Smooth muscle cell (in vitro differentiated cells): Measurements from ENCODE around the gene TBC1D22A. TPM values are rescaled to one million over a fixed set of nuclear protein-coding genes. Genes with fewer than 3 reads are reported as not detected.

Source experiments
- DNase-seq: peaks from one replicate; lab custom pipeline; 2025; ENCODE audit not compliant: unreplicated experiment; lab: John Stamatoyannopoulos, UW
- H2AFZ ChIP-seq: fragments of 200-600 bp; sonication (generic); 2 replicates; pipeline ENCODE4 v1.6.0; 2016; ENCODE audit warnings: antibody characterized with exemption, low read depth, mild to moderate bottlenecking
- H3F3A ChIP-seq: fragments of 200-600 bp; sonication (generic); 2 replicates; pipeline ENCODE4 v1.6.0; 2017; ENCODE audit warnings: antibody characterized with exemption, low read depth
- H3K27ac ChIP-seq: fragments of 200-600 bp; sonication (generic); 2 replicates; pipeline ENCODE4 v1.5.1; 2016; ENCODE audit warnings: low read depth, mild to moderate bottlenecking
- H3K27me3 ChIP-seq: fragments of 200-600 bp; sonication (generic); 2 replicates; pipeline ENCODE4 v1.6.1; 2016; ENCODE audit warnings: low read depth, mild to moderate bottlenecking
- H3K36me3 ChIP-seq: fragments of 200-600 bp; sonication (generic); 2 replicates; pipeline ENCODE4 v1.5.1; 2016; ENCODE audit warnings: low read depth
- H3K4me1 ChIP-seq: fragments of 200-600 bp; sonication (generic); 2 replicates; pipeline ENCODE4 v1.5.1; 2016; ENCODE audit warnings: low read depth
- H3K4me2 ChIP-seq: fragments of 200-600 bp; sonication (generic); 2 replicates; pipeline ENCODE4 v1.6.0; 2016; ENCODE audit warnings: mild to moderate bottlenecking
- H3K4me3 ChIP-seq: fragments of 200-600 bp; sonication (generic); 2 replicates; pipeline ENCODE4 v1.5.1; 2016; ENCODE audit warnings: mild to moderate bottlenecking
- H3K79me2 ChIP-seq: fragments of 200-600 bp; sonication (generic); 2 replicates; pipeline ENCODE4 v1.6.0; 2016; ENCODE audit warnings: low read depth, mild to moderate bottlenecking
- H3K9ac ChIP-seq: fragments of 200-600 bp; sonication (generic); 2 replicates; pipeline ENCODE4 v1.6.0; 2016; ENCODE audit warnings: low read depth
- H3K9me3 ChIP-seq: fragments of 200-600 bp; sonication (generic); replicated peaks from 2 replicates; pipeline ENCODE4 v1.5.1; 2016; ENCODE audit warnings: low read depth
- H4K20me1 ChIP-seq: fragments of 200-600 bp; sonication (generic); 2 replicates; pipeline ENCODE4 v1.6.0; 2016; ENCODE audit warnings: low read depth
- CTCF ChIP-seq: fragments of 200-600 bp; sonication (generic); IDR thresholded peaks from 2 replicates; pipeline ENCODE4 v1.5.1; 2017; ENCODE audit warnings: borderline replicate concordance, mild to moderate bottlenecking, antibody characterized with exemption; ENCODE audit not compliant: insufficient read depth, poor library complexity, severe bottlenecking
- WGBS: methylation state at CpG from one replicate; pipeline ENCODE4 v1.1.7; 2016; ENCODE audit warnings: low lambda C conversion rate; 5-methylcytosine and 5-hydroxymethylcytosine counted together
- polyA plus RNA-seq: library from polyadenylated mRNA; unstranded; fragments of >200 nt; fragmentation: Nextera tagmentation; extraction: Ambion mirVana; gene quantifications from 2 replicates; pipeline ENCODE4 v1.2.1, GENCODE V29; 2016
- total RNA-seq: library from RNA; depleted of rRNA; stranded (reverse); fragments of >200 nt; gene quantifications from 2 replicates; pipeline ENCODE4 v1.2.3, GENCODE V29; 2014

Gene TBC1D22A
- total and polyA plus RNA-seq, 2 experiments from 2014 or later, result 12.5 to 14.4 TPM

GRCh38 chr22:46748908-46749675 is 13.4 kb upstream of the TBC1D22A start:
- Histone ChIP-seq H3F3A (peaks cover 10% of the 10 kb centered on the region), H3K4me3 (no peak overlapping the region), H3K9ac (no peak overlapping the region), H3K4me1 (peaks cover 6% of the 10 kb centered on the region), H3K9me3 (no peaks in the 10 kb centered on the region), H3K27ac (peak overlapping the region; percentile 80), H2AFZ (peak overlapping the region; percentile 79), H3K4me2 (peak overlapping the region; percentile 64), H3K27me3 (no peaks in the 10 kb centered on the region), H3K79me2 (no peaks in the 10 kb centered on the region), H4K20me1 (no peaks in the 10 kb centered on the region), H3K36me3 (no peaks in the 10 kb centered on the region)
- TF ChIP-seq CTCF, result no peak
- 34% methylated on average over 15 of the region's 15 CpGs for WGBS
- DNase-seq, result no peak

GRCh38 chr22:46749682-46750529 is 12.5 kb upstream of the TBC1D22A start:
- Histone ChIP-seq H4K20me1 (no peaks in the 10 kb centered on the region), H3K9me3 (no peaks in the 10 kb centered on the region), H3F3A (peaks cover 10% of the 10 kb centered on the region), H3K27me3 (no peaks in the 10 kb centered on the region), H3K36me3 (no peaks in the 10 kb centered on the region), H2AFZ (no peak overlapping the region), H3K9ac (no peak overlapping the region), H3K27ac (peak overlapping the region; percentile 80), H3K4me3 (no peak overlapping the region), H3K4me1 (peaks cover 6% of the 10 kb centered on the region), H3K79me2 (no peaks in the 10 kb centered on the region), H3K4me2 (peak overlapping the region; percentile 64)
- 68% methylated on average over 14 of the region's 14 CpGs for WGBS
- no peak for TF ChIP-seq CTCF
- no peak for DNase-seq

GRCh38 chr22:46750530-46750800 is 12.0 kb upstream of the TBC1D22A start:
- no peak for DNase-seq
- H3K27ac ChIP-seq, result peak overlapping the region; percentile 80
- peaks cover 6% of the 10 kb centered on the region for H3K4me1 ChIP-seq
- no peaks in the 10 kb centered on the region for H3K9me3 ChIP-seq
- no peak for TF ChIP-seq CTCF
- WGBS, result 88% methylated on average over 5 of the region's 5 CpGs
- H3K79me2 ChIP-seq, result no peaks in the 10 kb centered on the region
- H2AFZ ChIP-seq, result no peak overlapping the region
- H3K4me2 ChIP-seq, result peak overlapping the region; percentile 64
- H3K27me3 ChIP-seq, result no peaks in the 10 kb centered on the region
- H3K4me3 ChIP-seq, result no peak overlapping the region
- H3K9ac ChIP-seq, result no peak overlapping the region
- H3F3A ChIP-seq, result peaks cover 10% of the 10 kb centered on the region
- no peaks in the 10 kb centered on the region for H3K36me3 ChIP-seq
- no peaks in the 10 kb centered on the region for H4K20me1 ChIP-seq
